DND-41 (cell line): ENCODE measurements around the gene UCN3.

Source experiments
- ATAC-seq: fragments of 200-7000 bp; cut with Tn5 transposase; 3 replicates; pipeline ENCODE4 v1.9.1; 2021; ENCODE audit warnings: low read depth; ENCODE audit not compliant: insufficient read depth
- DNase-seq: peaks from one replicate; pipeline ENCODE4 v3.0.0-alpha.2; 2020
- H2AFZ ChIP-seq: 2 replicates; pipeline ENCODE4 v1.6.0; 2012; ENCODE audit warnings: low read depth, low read length
- H3K27ac ChIP-seq: 2 replicates; pipeline ENCODE4 v1.5.1; 2012; ENCODE audit warnings: low read length, inconsistent platforms
- H3K27me3 ChIP-seq: fragments of 200-600 bp; sonication (generic); 2 replicates; pipeline ENCODE4 v1.6.0; 2012; ENCODE audit warnings: low read length, mild to moderate bottlenecking, inconsistent platforms; ENCODE audit not compliant: insufficient read depth, poor library complexity
- H3K36me3 ChIP-seq: 2 replicates; pipeline ENCODE4 v1.5.1; 2012; ENCODE audit warnings: low read length, inconsistent platforms; ENCODE audit not compliant: insufficient read depth
- H3K4me1 ChIP-seq: 2 replicates; pipeline ENCODE4 v1.5.1; 2012; ENCODE audit warnings: mild to moderate bottlenecking, low read length; ENCODE audit not compliant: insufficient read depth
- H3K4me2 ChIP-seq: 2 replicates; pipeline ENCODE4 v1.6.0; 2012; ENCODE audit warnings: mild to moderate bottlenecking, moderate library complexity, low read length, inconsistent platforms; ENCODE audit not compliant: insufficient read depth
- H3K4me3 ChIP-seq, 2 experiments: fragments of 200-600 bp in 1 of 2; shearing (Covaris generic) in 1 of 2; 2 replicates each; pipeline ENCODE4 v1.5.1; 2012 to 2016; ENCODE audit warnings: inconsistent platforms in 2 of 2, low read length in 2 of 2, mild to moderate bottlenecking in 2 of 2, low read depth in 1 of 2, moderate library complexity in 1 of 2
- H3K79me2 ChIP-seq: 2 replicates; pipeline ENCODE4 v1.6.0; 2012; ENCODE audit warnings: low read length, inconsistent platforms; ENCODE audit not compliant: insufficient read depth
- H3K9ac ChIP-seq: 2 replicates; pipeline ENCODE4 v1.6.0; 2012; ENCODE audit warnings: low read depth, mild to moderate bottlenecking, inconsistent platforms, low read length, moderate library complexity
- H3K9me3 ChIP-seq: 2 replicates; pipeline ENCODE4 v1.5.1; 2012; ENCODE audit warnings: low read length, moderate library complexity, mild to moderate bottlenecking, inconsistent platforms; ENCODE audit not compliant: insufficient read depth, severe bottlenecking
- H4K20me1 ChIP-seq: 2 replicates; pipeline ENCODE4 v1.6.0; 2012; ENCODE audit warnings: low read length; ENCODE audit not compliant: insufficient read depth
- EZH2 ChIP-seq: IDR thresholded peaks from 3 replicates; pipeline ENCODE4 v1.6.1; 2012; ENCODE audit warnings: borderline replicate concordance, low read depth, mild to moderate bottlenecking, moderate library complexity, low read length, inconsistent platforms; ENCODE audit not compliant: severe bottlenecking
- TF ChIP-seq, protein P1 (sequence below): IDR thresholded peaks from 2 replicates; pipeline ENCODE4 v1.5.1; 2012; ENCODE audit warnings: borderline replicate concordance, low read length, moderate library complexity, mild to moderate bottlenecking; ENCODE audit not compliant: poor library complexity, severe bottlenecking; ENCODE audit errors: extremely low read depth

UCN3 gene

DNA sequence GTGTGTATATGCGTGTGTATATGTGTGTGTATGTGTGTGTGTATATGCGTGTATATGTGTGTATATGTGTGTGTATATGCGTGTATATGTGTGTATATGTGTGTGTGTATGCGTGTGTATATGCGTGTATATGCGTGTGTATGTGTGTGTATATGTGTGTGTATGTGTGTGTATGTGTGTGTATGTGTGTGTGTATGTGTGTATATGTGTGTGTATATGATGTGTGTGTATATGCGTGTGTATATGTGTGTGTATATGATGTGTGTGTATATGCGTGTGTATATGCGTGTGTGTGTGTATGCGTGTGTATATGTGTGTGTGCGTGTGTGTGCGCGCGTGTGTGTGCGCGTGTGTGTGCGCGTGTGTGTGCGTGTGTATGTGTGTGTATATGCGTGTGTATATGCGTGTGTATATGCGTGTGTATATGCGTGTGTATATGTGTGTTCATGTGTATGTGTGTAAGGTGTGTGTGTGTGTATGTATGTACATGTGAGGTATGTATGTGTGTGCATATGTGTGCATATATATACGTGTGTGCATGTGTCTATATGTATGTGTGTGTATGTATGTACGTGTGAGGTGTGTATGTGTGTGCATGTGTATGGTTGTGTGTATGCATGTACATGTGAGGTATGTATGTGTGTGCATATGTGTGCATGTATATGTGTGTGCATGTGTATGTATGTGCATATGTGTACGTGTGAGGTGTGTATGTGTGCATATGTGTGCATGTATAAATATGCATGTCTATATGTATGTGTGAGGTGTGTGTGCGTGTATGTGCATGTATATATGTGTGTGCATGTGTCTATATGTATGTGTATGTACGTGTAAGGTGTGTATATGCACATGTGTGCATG, 6.0 kb downstream of the UCN3 start:
- Histone ChIP-seq H3K9ac (no peak overlapping the region), H3K79me2 (no peaks in the 10 kb centered on the region), H4K20me1 (no peaks in the 10 kb centered on the region), H3K9me3 (peaks cover 11% of the 10 kb centered on the region), H3K4me2 (no peak overlapping the region), H3K27ac (no peak overlapping the region), H3K27me3 (no peaks in the 10 kb centered on the region), H3K4me3 (no peak overlapping the region), H2AFZ (no peak overlapping the region), H3K4me1 (no peaks in the 10 kb centered on the region), H3K36me3 (no peaks in the 10 kb centered on the region)
- ATAC-seq: no peak
- TF ChIP-seq, protein P1, sequence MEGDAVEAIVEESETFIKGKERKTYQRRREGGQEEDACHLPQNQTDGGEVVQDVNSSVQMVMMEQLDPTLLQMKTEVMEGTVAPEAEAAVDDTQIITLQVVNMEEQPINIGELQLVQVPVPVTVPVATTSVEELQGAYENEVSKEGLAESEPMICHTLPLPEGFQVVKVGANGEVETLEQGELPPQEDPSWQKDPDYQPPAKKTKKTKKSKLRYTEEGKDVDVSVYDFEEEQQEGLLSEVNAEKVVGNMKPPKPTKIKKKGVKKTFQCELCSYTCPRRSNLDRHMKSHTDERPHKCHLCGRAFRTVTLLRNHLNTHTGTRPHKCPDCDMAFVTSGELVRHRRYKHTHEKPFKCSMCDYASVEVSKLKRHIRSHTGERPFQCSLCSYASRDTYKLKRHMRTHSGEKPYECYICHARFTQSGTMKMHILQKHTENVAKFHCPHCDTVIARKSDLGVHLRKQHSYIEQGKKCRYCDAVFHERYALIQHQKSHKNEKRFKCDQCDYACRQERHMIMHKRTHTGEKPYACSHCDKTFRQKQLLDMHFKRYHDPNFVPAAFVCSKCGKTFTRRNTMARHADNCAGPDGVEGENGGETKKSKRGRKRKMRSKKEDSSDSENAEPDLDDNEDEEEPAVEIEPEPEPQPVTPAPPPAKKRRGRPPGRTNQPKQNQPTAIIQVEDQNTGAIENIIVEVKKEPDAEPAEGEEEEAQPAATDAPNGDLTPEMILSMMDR: no peak
- no peak for DNase-seq

DNA sequence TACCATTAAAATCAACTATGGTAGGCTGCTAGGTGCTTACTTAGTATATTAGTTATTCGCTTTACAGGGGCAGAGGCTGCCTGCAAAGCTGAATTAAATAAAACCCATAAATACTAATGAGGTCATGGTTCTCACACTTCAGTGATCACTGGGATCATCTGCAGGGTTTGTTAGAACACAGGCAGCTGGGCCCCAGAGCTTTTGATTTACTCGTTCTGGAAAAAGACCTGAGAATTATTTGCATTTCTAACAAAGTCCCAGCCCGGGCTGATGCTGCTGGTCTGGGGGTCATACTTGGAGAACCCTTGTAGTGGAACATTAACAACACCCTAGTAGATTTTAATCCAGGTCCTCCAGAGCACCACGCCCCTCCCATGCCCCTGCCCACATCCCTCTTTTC, 8.5 kb downstream of the UCN3 start:
- no peaks in the 10 kb centered on the region for H3K27me3 ChIP-seq
- DNase-seq (no peak), ATAC-seq (no peak)
- H4K20me1 ChIP-seq: no peaks in the 10 kb centered on the region
- no peak overlapping the region for H3K27ac ChIP-seq
- no peaks in the 10 kb centered on the region for H3K79me2 ChIP-seq
- H3K9me3 ChIP-seq: peaks cover 11% of the 10 kb centered on the region
- H3K36me3 ChIP-seq: no peaks in the 10 kb centered on the region
- no peak overlapping the region for H2AFZ ChIP-seq
- no peaks in the 10 kb centered on the region for H3K4me1 ChIP-seq
- no peak overlapping the region for H3K4me3 ChIP-seq
- no peak overlapping the region for H3K4me2 ChIP-seq
- H3K9ac ChIP-seq: no peak overlapping the region
- TF ChIP-seq, protein P1: no peak
- TF ChIP-seq EZH2: no peak

DNA sequence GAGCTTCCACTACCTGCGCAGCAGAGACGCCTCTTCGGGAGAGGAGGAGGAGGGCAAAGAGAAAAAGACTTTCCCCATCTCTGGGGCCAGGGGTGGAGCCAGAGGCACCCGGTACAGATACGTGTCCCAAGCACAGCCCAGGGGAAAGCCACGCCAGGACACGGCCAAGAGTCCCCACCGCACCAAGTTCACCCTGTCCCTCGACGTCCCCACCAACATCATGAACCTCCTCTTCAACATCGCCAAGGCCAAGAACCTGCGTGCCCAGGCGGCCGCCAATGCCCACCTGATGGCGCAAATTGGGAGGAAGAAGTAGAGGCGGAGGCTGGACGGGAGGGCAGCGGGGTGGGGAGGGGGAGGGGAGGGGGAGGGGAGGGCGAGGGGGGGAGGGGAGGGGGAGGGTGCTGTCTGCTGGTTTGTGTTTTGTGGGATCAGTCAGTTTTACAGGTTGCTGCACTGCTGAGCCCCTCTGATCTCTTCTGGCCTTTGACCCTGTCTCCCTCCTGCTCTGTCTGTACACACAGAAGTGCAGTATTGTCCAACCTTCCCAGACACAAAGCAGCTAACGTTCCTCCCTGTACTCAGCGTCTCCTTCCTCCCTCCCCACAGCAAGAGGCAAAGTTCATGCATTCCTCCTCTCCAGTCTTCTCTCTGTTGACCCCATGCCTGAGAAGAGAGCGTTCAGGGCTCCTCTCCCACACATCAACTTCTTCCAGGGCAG, 9.3 kb downstream of the UCN3 start:
- Histone ChIP-seq H3K9ac (no peak overlapping the region), H3K4me1 (no peaks in the 10 kb centered on the region), H3K4me3 (no peak overlapping the region), H2AFZ (no peak overlapping the region), H3K27me3 (no peaks in the 10 kb centered on the region), H3K27ac (no peak overlapping the region), H4K20me1 (no peaks in the 10 kb centered on the region), H3K9me3 (peaks cover 11% of the 10 kb centered on the region), H3K4me2 (no peak overlapping the region), H3K36me3 (no peaks in the 10 kb centered on the region), H3K79me2 (no peaks in the 10 kb centered on the region)
- DNase-seq: no peak
- TF ChIP-seq, protein P1: no peak
- TF ChIP-seq EZH2: no peak
- ATAC-seq: no peak
